IMR-90 (cell line): Measurements from ENCODE around the gene SMU1. TPM values are rescaled to one million over a fixed set of nuclear protein-coding genes. Genes with fewer than 3 reads are reported as not detected.

Source experiments
- ATAC-seq: fragments of 200-7000 bp; cut with Tn5 transposase; 2 replicates; pipeline ENCODE4 v1.9.1; 2020; ENCODE audit warnings: low read depth, mild to moderate bottlenecking, moderate library complexity
- BruUV-seq: library from RNA; stranded (reverse); fragments of 400-500 nt; replicated peaks from 2 replicates; lab custom pipeline; 2021; lab: Mats Ljungman, UMichigan
- CTCF ChIA-PET: fragments of 300-600 bp; formaldehyde crosslinking; extraction: SDS; loops from one replicate; lab custom pipeline; 2021; ENCODE audit warnings: antibody characterized with exemption; lab: Yijun Ruan, JAX
- POLR2A ChIA-PET: fragments of 300-600 bp; sonication (Branson Sonifier 250); formaldehyde crosslinking; loops from one replicate; lab custom pipeline; 2022; ENCODE audit warnings: antibody characterized with exemption; ENCODE audit not compliant: unreplicated experiment; lab: Charles Lee
- DNase-seq: peaks from one replicate; pipeline ENCODE4 v3.0.0; 2013
- H2AFZ ChIP-seq: replicated peaks from 2 replicates; pipeline ENCODE3; 2013; ENCODE audit warnings: low read length, mild to moderate bottlenecking; ENCODE audit not compliant: poor library complexity
- H2AK5ac ChIP-seq: 2 replicates; pipeline ENCODE4 v1.6.1; 2013; ENCODE audit warnings: low read depth, low read length, inconsistent platforms
- H2AK9ac ChIP-seq: replicated peaks from 2 replicates; pipeline ENCODE3; 2013; ENCODE audit warnings: mild to moderate bottlenecking, low read depth, low read length, moderate library complexity; ENCODE audit not compliant: poor library complexity
- H2BK120ac ChIP-seq: 2 replicates; pipeline ENCODE4 v1.6.1; 2013; ENCODE audit warnings: low read depth, low read length, inconsistent platforms
- H2BK15ac ChIP-seq: 3 replicates; pipeline ENCODE4 v1.6.1; 2013; ENCODE audit warnings: low read depth, low read length, inconsistent platforms
- H2BK20ac ChIP-seq: 2 replicates; pipeline ENCODE4 v1.6.1; 2013; ENCODE audit warnings: low read depth, mild to moderate bottlenecking, inconsistent platforms, low read length, moderate library complexity
- H2BK5ac ChIP-seq: 2 replicates; pipeline ENCODE4 v1.6.1; 2013; ENCODE audit warnings: mild to moderate bottlenecking, low read depth, low read length, inconsistent platforms; ENCODE audit not compliant: poor library complexity, severe bottlenecking
- H3K14ac ChIP-seq: replicated peaks from 2 replicates; pipeline ENCODE4 v1.6.1; 2013; ENCODE audit warnings: low read depth, low read length, inconsistent platforms
- H3K18ac ChIP-seq: 2 replicates; pipeline ENCODE4 v1.6.1; 2013; ENCODE audit warnings: low read depth, low read length, control low read depth
- H3K23ac ChIP-seq: 2 replicates; pipeline ENCODE4 v1.6.1; 2013; ENCODE audit warnings: low read depth, low read length, inconsistent platforms
- H3K27ac ChIP-seq: 2 replicates; pipeline ENCODE4 v1.5.1; 2013; ENCODE audit warnings: mild to moderate bottlenecking, control low read depth, low read length; ENCODE audit not compliant: insufficient read depth
- H3K27me3 ChIP-seq: 2 replicates; pipeline ENCODE4 v1.6.1; 2013; ENCODE audit warnings: low read length; ENCODE audit not compliant: control insufficient read depth, insufficient read depth
- H3K36me3 ChIP-seq: 2 replicates; pipeline ENCODE4 v1.6.1; 2013; ENCODE audit warnings: low read length, mixed read lengths; ENCODE audit not compliant: control insufficient read depth, insufficient read depth
- H3K4ac ChIP-seq: 2 replicates; pipeline ENCODE4 v1.6.1; 2013; ENCODE audit warnings: low read depth, low read length, inconsistent platforms
- H3K4me1 ChIP-seq: 2 replicates; pipeline ENCODE4 v1.6.1; 2013; ENCODE audit warnings: low read length, mixed read lengths; ENCODE audit not compliant: control insufficient read depth, insufficient read depth
- H3K4me2 ChIP-seq: 2 replicates; pipeline ENCODE4 v1.6.1; 2013; ENCODE audit warnings: low read depth, mild to moderate bottlenecking, control low read depth, low read length, moderate library complexity
- H3K4me3 ChIP-seq: 2 replicates; pipeline ENCODE4 v1.5.1; 2013; ENCODE audit warnings: low read depth, mild to moderate bottlenecking, control low read depth, low read length, moderate library complexity; ENCODE audit not compliant: insufficient read depth
- H3K56ac ChIP-seq: 2 replicates; pipeline ENCODE4 v1.6.1; 2013; ENCODE audit warnings: low read length, inconsistent platforms; ENCODE audit not compliant: insufficient read depth; ENCODE audit errors: extremely low read depth
- H3K79me1 ChIP-seq, 2 experiments: 2 replicates each; pipeline ENCODE4 v1.6.1; 2013; ENCODE audit warnings: low read length in 2 of 2, inconsistent platforms in 1 of 2, low read depth in 1 of 2
- H3K9ac ChIP-seq: 2 replicates; pipeline ENCODE4 v1.6.1; 2013; ENCODE audit warnings: low read depth, low read length, control low read depth
- H3K9me1 ChIP-seq: 2 replicates; pipeline ENCODE4 v1.6.1; 2013; ENCODE audit warnings: low read length, inconsistent platforms; ENCODE audit not compliant: insufficient read depth
- H3K9me3 ChIP-seq: 2 replicates; pipeline ENCODE4 v1.6.1; 2013; ENCODE audit warnings: low read length; ENCODE audit not compliant: control insufficient read depth, insufficient read depth
- H4K20me1 ChIP-seq: 2 replicates; pipeline ENCODE4 v1.6.1; 2013; ENCODE audit warnings: low read length, inconsistent platforms; ENCODE audit not compliant: insufficient read depth
- H4K5ac ChIP-seq: 2 replicates; pipeline ENCODE4 v1.6.1; 2013; ENCODE audit warnings: mild to moderate bottlenecking, low read depth, low read length, control low read depth
- H4K8ac ChIP-seq, 2 experiments: 2 replicates each; pipeline ENCODE4 v1.6.1; 2013; ENCODE audit warnings: low read depth in 2 of 2, low read length in 2 of 2, control low read depth in 1 of 2, inconsistent platforms in 1 of 2
- H4K91ac ChIP-seq: 2 replicates; pipeline ENCODE4 v1.6.1; 2013; ENCODE audit warnings: low read depth, low read length, inconsistent platforms; ENCODE audit not compliant: insufficient read depth
- BHLHE40 ChIP-seq: fragments of 150-350 bp; IDR thresholded peaks from 2 replicates; pipeline ENCODE4 v1.6.1; 2016; ENCODE audit warnings: mild to moderate bottlenecking, low read depth, low read length
- MAFK ChIP-seq: IDR thresholded peaks from 2 replicates; pipeline ENCODE4 v1.6.1; 2012; ENCODE audit warnings: low read depth, low read length, improper control_type of control experiment
- MAZ ChIP-seq: IDR thresholded peaks from 2 replicates; pipeline ENCODE4 v1.6.1; 2012; ENCODE audit warnings: low read depth, mild to moderate bottlenecking, low read length, improper control_type of control experiment, moderate library complexity, borderline replicate concordance
- MXI1 ChIP-seq: IDR thresholded peaks from 2 replicates; pipeline ENCODE4 v1.6.1; 2012; ENCODE audit warnings: low read depth, mild to moderate bottlenecking, low read length, moderate library complexity, borderline replicate concordance
- NFE2L2 ChIP-seq: fragments of 150-350 bp; IDR thresholded peaks from 2 replicates; pipeline ENCODE4 v1.6.1; 2016; ENCODE audit warnings: low read depth, mild to moderate bottlenecking, low read length
- WGBS, 2 experiments: methylation state at CpG; one replicate each; pipeline versions ENCODE4 v1.1.5 to v1.1.7; 2013; ENCODE audit warnings: missing lambda C conversion rate in 2 of 2; ENCODE audit not compliant: insufficient read length in 1 of 2; ENCODE audit errors: extremely low coverage in 2 of 2; 5-methylcytosine and 5-hydroxymethylcytosine counted together
- dilution Hi-C: fragments of 300-500 bp; cut with HindIII; formaldehyde crosslinking; loops from one replicate; pipeline ENCODE4 v1.14.3; 2018; ENCODE audit warnings: low sequenced_read_pairs; ENCODE audit not compliant: unreplicated experiment
- in situ Hi-C: fragments of 300-500 bp; cut with MboI; formaldehyde crosslinking; loops from 3 replicates; pipeline ENCODE4 v1.14.3; 2019; ENCODE audit warnings: low sequenced_read_pairs, inconsistent platforms, mixed read lengths
- intact Hi-C: fragments of 100-400 bp; cut with micrococcal nuclease; formaldehyde crosslinking; loops from 2 replicates; pipeline ENCODE4 v1.10.0; 2022
- polyA plus RNA-seq, 3 experiments: library from polyadenylated mRNA; depleted of rRNA; stranded (reverse); fragments of >200 nt; gene quantifications; 2 replicates each; pipeline ENCODE4 v1.2.3, GENCODE V29; 2012; ENCODE audit warnings: low replicate concordance in 1 of 3
- total RNA-seq: library from RNA; depleted of rRNA; stranded (reverse); fragments of >200 nt; gene quantifications from 2 replicates; pipeline ENCODE4 v1.2.3, GENCODE V29; 2012
- TF ChIP-seq, protein P1 (sequence below): fragments of 150-350 bp; IDR thresholded peaks from 2 replicates; pipeline ENCODE4 v1.6.1; 2016; ENCODE audit warnings: low read depth, mild to moderate bottlenecking, low read length, moderate library complexity, borderline replicate concordance

The SMU1 gene
- total and polyA plus RNA-seq, 2 of the 4 experiments (the other 2 are of a cell fraction) = 11.1 to 36.0 TPM

DNA sequence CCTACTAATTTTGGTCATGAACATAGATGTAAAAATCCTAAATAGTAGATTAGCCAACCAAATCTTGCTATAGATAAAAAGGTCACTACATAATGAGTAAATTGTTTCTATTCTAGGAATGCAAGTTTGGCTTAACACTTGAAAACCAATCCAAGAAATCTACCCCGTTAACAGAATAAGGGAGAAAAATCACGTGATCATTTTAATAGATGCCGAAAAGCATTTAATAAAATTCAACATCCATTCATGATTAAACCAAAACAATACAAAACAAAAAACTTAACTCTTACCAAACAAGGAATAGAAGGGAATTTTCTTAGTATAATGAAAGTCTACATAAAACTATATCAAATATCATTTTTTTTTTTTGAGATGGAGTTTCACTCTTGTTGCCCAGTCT, 20.7 kb upstream of the SMU1 start:
- intact Hi-C loops = no loop called here
- Histone ChIP-seq H3K4me3 (no peak overlapping the region), H3K4me2 (no peak overlapping the region), H3K23ac (no peak overlapping the region), H3K79me1 (no peaks in the 10 kb centered on the region), H2AK9ac (no peak overlapping the region), H3K9me1 (peaks cover 6% of the 10 kb centered on the region), H2AK5ac (no peak overlapping the region), H3K27me3 (no peaks in the 10 kb centered on the region), H3K9ac (no peak overlapping the region), H4K8ac (no peak overlapping the region), H2AFZ (no peak overlapping the region), H2BK5ac (no peak overlapping the region), H4K5ac (no peak overlapping the region), H3K27ac (no peak overlapping the region), H2BK20ac (no peak overlapping the region), H3K18ac (no peak overlapping the region), H3K4ac (no peak overlapping the region), H2BK120ac (no peak overlapping the region), H3K9me3 (no peaks in the 10 kb centered on the region), H4K20me1 (no peaks in the 10 kb centered on the region), H2BK15ac (no peak overlapping the region), H3K14ac (no peak overlapping the region), H3K56ac (no peak overlapping the region), H3K36me3 (no peaks in the 10 kb centered on the region), H3K4me1 (peaks cover 10% of the 10 kb centered on the region), H4K91ac (no peak overlapping the region)
- ATAC-seq (no peak), DNase-seq (no peak)
- CTCF ChIA-PET = no interaction called here
- POLR2A ChIA-PET = interaction anchor here (0.6 kb wide), 1 partner anchor 23 kb away, joined by 3 read pairs; no protein-coding TSS in a partner anchor
- dilution Hi-C loops = no loop called here
- no CpG with 5 or more reads among the region's 3 CpGs for WGBS, 2 experiments
- in situ Hi-C loops = no loop called here
- BruUV-seq = no TSS peak
- TF ChIP-seq NFE2L2 = no peak
- TF ChIP-seq, protein P1, sequence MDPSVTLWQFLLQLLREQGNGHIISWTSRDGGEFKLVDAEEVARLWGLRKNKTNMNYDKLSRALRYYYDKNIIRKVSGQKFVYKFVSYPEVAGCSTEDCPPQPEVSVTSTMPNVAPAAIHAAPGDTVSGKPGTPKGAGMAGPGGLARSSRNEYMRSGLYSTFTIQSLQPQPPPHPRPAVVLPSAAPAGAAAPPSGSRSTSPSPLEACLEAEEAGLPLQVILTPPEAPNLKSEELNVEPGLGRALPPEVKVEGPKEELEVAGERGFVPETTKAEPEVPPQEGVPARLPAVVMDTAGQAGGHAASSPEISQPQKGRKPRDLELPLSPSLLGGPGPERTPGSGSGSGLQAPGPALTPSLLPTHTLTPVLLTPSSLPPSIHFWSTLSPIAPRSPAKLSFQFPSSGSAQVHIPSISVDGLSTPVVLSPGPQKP = no peak
- TF ChIP-seq MAZ = no peak
- TF ChIP-seq MAFK = no peak
- no peak for TF ChIP-seq MXI1
- no peak for TF ChIP-seq BHLHE40
